ENCODE results near the gene SIGLEC1.

Gene SIGLEC1

DNA sequence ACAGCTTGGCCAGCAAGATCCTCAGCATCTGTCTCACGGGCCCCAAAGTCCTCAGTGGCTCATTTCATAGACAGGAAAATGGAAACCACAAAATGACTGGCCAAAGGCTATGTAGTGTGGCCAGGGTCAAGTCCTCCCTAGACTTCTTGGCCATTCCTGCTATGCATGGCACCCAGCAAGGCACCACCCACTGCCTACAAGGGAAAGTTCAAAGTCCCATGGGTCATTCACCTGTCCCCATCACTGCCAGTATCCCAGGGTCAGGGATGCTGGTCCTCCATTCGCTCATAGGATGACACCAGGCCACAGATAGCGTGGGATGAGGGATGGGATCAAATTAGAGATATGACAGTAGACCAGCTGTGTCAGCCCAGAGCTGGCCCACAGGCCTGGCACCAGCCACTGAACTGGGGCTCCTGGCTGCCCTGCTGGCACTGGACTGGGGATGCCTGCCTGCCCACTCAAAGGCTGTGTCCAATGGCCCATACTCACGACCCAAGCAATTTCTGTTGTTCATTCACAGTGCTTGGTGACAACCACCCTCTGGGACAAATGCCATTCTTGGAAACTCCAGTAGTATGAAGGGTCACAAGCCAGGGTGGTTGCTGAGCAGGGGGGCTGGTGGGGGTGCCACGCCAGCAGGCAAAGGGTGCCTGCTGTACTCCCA lies 43.5 kb upstream of the SIGLEC1 start:
- Histone ChIP-seq H3K4me3 (replicated peaks; ENCODE audit: insufficient read depth, low read length) (no peak overlapping the region), H3K27me3 (ENCODE audit: insufficient read depth, poor library complexity, severe bottlenecking) (no peaks in the 10 kb centered on the region), H3K27ac (replicated peaks) (no peak overlapping the region)
- TF ChIP-seq POLR2AphosphoS5 (IDR thresholded peaks at IDR 0.05; ENCODE audit: low read depth) (no peak), SPI1 (IDR thresholded peaks at IDR 0.05; ENCODE audit: borderline replicate concordance, low read depth) (no peak), GABPA (IDR thresholded peaks at IDR 0.05; ENCODE audit: low read depth) (no peak)
- TF ChIP-seq, protein P1, sequence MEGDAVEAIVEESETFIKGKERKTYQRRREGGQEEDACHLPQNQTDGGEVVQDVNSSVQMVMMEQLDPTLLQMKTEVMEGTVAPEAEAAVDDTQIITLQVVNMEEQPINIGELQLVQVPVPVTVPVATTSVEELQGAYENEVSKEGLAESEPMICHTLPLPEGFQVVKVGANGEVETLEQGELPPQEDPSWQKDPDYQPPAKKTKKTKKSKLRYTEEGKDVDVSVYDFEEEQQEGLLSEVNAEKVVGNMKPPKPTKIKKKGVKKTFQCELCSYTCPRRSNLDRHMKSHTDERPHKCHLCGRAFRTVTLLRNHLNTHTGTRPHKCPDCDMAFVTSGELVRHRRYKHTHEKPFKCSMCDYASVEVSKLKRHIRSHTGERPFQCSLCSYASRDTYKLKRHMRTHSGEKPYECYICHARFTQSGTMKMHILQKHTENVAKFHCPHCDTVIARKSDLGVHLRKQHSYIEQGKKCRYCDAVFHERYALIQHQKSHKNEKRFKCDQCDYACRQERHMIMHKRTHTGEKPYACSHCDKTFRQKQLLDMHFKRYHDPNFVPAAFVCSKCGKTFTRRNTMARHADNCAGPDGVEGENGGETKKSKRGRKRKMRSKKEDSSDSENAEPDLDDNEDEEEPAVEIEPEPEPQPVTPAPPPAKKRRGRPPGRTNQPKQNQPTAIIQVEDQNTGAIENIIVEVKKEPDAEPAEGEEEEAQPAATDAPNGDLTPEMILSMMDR (IDR thresholded peaks at IDR 0.05; ENCODE audit: insufficient read depth, low read length), result no peak
- TF ChIP-seq, protein P2, sequence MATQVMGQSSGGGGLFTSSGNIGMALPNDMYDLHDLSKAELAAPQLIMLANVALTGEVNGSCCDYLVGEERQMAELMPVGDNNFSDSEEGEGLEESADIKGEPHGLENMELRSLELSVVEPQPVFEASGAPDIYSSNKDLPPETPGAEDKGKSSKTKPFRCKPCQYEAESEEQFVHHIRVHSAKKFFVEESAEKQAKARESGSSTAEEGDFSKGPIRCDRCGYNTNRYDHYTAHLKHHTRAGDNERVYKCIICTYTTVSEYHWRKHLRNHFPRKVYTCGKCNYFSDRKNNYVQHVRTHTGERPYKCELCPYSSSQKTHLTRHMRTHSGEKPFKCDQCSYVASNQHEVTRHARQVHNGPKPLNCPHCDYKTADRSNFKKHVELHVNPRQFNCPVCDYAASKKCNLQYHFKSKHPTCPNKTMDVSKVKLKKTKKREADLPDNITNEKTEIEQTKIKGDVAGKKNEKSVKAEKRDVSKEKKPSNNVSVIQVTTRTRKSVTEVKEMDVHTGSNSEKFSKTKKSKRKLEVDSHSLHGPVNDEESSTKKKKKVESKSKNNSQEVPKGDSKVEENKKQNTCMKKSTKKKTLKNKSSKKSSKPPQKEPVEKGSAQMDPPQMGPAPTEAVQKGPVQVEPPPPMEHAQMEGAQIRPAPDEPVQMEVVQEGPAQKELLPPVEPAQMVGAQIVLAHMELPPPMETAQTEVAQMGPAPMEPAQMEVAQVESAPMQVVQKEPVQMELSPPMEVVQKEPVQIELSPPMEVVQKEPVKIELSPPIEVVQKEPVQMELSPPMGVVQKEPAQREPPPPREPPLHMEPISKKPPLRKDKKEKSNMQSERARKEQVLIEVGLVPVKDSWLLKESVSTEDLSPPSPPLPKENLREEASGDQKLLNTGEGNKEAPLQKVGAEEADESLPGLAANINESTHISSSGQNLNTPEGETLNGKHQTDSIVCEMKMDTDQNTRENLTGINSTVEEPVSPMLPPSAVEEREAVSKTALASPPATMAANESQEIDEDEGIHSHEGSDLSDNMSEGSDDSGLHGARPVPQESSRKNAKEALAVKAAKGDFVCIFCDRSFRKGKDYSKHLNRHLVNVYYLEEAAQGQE (IDR thresholded peaks at IDR 0.05; ENCODE audit: insufficient replicate concordance, low read depth), result no peak
- DNase-seq (ENCODE audit: low read depth in 1 of 2, low spot score in 1 of 2), result no peak

DNA sequence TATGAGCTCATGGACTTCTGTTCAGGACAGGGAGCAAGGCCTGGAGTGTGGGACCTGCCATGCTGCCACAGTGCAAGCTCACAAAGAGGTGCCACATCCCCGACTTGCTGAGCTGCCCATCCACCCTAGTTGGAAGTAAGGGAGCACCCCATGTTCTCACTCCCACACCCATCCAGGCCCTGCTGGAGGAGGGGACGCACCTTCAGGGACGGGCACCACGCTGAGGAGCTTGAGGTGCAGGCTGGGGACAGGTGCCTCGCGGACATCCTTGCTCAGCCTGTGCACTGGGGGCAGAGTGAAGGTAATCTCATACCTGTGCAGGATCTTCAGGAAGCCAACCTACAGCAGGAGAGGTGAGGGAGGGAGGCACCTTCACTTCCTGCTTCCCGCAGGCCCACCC lies 42.9 kb upstream of the SIGLEC1 start:
- DNase-seq (ENCODE audit: low read depth in 1 of 2, low spot score in 1 of 2), result no peak
- no peaks in the 10 kb centered on the region for H3K27me3 ChIP-seq (ENCODE audit: insufficient read depth, poor library complexity, severe bottlenecking)
- H3K4me3 ChIP-seq (replicated peaks; ENCODE audit: insufficient read depth, low read length), result no peak overlapping the region
- H3K27ac ChIP-seq (replicated peaks), result no peak overlapping the region
- TF ChIP-seq, protein P1 (IDR thresholded peaks at IDR 0.05; ENCODE audit: insufficient read depth, low read length), result no peak
- TF ChIP-seq SPI1 (IDR thresholded peaks at IDR 0.05; ENCODE audit: borderline replicate concordance, low read depth) (no peak), POLR2AphosphoS5 (IDR thresholded peaks at IDR 0.05; ENCODE audit: low read depth) (no peak), GABPA (IDR thresholded peaks at IDR 0.05; ENCODE audit: low read depth) (no peak)

DNA sequence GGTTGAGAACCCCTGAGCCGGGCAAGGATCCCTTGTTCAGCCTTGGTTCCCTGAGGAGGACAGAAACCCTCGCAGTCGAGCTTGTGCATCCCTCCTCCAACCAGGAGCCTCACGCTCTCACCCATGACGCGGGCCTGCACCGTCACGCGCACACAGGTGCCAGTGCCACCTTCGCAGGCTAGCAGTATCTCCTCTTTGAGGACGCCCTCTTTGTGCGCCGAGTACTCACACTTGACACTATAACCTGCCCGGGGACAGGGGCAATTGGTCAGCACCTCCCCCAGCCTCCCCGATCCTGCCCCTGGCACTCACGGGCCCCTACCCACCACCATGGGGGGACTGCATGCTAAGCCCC lies 41.9 kb upstream of the SIGLEC1 start:
- TF ChIP-seq, protein P2 (IDR thresholded peaks at IDR 0.05; ENCODE audit: insufficient replicate concordance, low read depth), result no peak
- TF ChIP-seq GABPA (IDR thresholded peaks at IDR 0.05; ENCODE audit: low read depth) (no peak), SPI1 (IDR thresholded peaks at IDR 0.05; ENCODE audit: borderline replicate concordance, low read depth) (no peak), POLR2AphosphoS5 (IDR thresholded peaks at IDR 0.05; ENCODE audit: low read depth) (no peak)
- TF ChIP-seq, protein P1 (IDR thresholded peaks at IDR 0.05; ENCODE audit: insufficient read depth, low read length), result no peak
- Histone ChIP-seq H3K4me3 (replicated peaks; ENCODE audit: insufficient read depth, low read length) (no peak overlapping the region), H3K27ac (replicated peaks) (no peak overlapping the region), H3K27me3 (ENCODE audit: insufficient read depth, poor library complexity, severe bottlenecking) (no peaks in the 10 kb centered on the region)
- no peak for DNase-seq (ENCODE audit: low read depth in 1 of 2, low spot score in 1 of 2)
